BJ (cell line): ENCODE measurements around the gene GYS2. TPM values are rescaled to one million over a fixed set of nuclear protein-coding genes. Genes with fewer than 3 reads are reported as not detected.

Experiments used
- CTCF ChIA-PET: fragments of 350-600 bp; formaldehyde crosslinking; extraction: SDS; loops from one replicate; lab custom pipeline; 2021; ENCODE audit warnings: antibody characterized with exemption, inconsistent platforms; lab: Yijun Ruan, JAX
- POLR2A ChIA-PET: fragments of 300-600 bp; sonication (Branson Sonifier 250); formaldehyde crosslinking; extraction: SDS; loops from one replicate; lab custom pipeline; 2021; ENCODE audit warnings: antibody characterized with exemption; lab: Charles Lee
- DNase-seq: peaks from one replicate; pipeline ENCODE4 v3.0.0-alpha.2; 2011; ENCODE audit warnings: low read depth
- H3K27me3 ChIP-seq: 2 replicates; pipeline ENCODE4 v1.6.0; 2011; ENCODE audit warnings: low read length; ENCODE audit not compliant: control insufficient read depth, insufficient read depth
- H3K36me3 ChIP-seq: 2 replicates; pipeline ENCODE4 v1.5.1; 2011; ENCODE audit warnings: low read length; ENCODE audit not compliant: control insufficient read depth, insufficient read depth
- H3K4me3 ChIP-seq: 2 replicates; pipeline ENCODE4 v1.5.1; 2011; ENCODE audit warnings: low read depth, mild to moderate bottlenecking, control low read depth, low read length
- CTCF ChIP-seq: IDR thresholded peaks from 2 replicates; pipeline ENCODE4 v1.5.1; 2011; ENCODE audit warnings: low read depth, mild to moderate bottlenecking, control low read depth, inconsistent platforms, low read length, moderate library complexity; ENCODE audit not compliant: insufficient read depth
- polyA plus RNA-seq: library from polyadenylated mRNA; depleted of rRNA; stranded (reverse); fragments of >200 nt; gene quantifications from 2 replicates; pipeline ENCODE4 v1.2.3, GENCODE V29; 2011

The GYS2 gene
- polyA plus RNA-seq, 1 experiment = not detected

DNA sequence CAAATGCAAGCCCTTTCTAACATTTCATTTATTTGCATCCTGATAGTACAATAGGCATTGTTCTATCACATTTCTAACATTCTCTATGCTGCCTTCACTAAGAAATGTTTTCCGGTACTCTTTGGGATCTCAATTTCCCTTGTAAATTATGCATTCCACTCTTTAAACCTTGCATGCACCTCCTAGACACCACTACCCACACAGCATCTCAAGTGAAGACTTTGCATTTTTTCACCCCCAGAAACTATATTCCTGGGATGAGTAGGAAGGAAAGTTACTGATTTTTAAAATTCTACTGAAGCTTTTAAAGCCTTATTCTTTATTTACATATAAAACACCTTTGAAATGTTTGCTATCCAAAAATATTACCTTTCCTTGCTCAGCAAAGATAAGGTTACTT, 27.1 kb downstream of the GYS2 start:
- CTCF ChIA-PET = interaction anchor here (0.6 to 1.2 kb wide), 2 partner anchors 103 to 120 kb away, joined by 3 to 4 read pairs; no protein-coding TSS in a partner anchor
- POLR2A ChIA-PET = no interaction called here
- TF ChIP-seq CTCF = no peak
- Histone ChIP-seq H3K27me3 (no peaks in the 10 kb centered on the region), H3K36me3 (no peaks in the 10 kb centered on the region), H3K4me3 (no peak overlapping the region)
- DNase-seq = no peak

- Histone ChIP-seq H3K27me3 (no peaks in the 10 kb centered on the region), H3K4me3 (no peak overlapping the region), H3K36me3 (no peaks in the 10 kb centered on the region)
- TF ChIP-seq CTCF = no peak
- ChIA-PET CTCF (no interaction called here), POLR2A (no interaction called here)
- no peak for DNase-seq
These were observed 28.2 kb downstream of the GYS2 start for GRCh38 chr12:21576431-21576830.

DNA sequence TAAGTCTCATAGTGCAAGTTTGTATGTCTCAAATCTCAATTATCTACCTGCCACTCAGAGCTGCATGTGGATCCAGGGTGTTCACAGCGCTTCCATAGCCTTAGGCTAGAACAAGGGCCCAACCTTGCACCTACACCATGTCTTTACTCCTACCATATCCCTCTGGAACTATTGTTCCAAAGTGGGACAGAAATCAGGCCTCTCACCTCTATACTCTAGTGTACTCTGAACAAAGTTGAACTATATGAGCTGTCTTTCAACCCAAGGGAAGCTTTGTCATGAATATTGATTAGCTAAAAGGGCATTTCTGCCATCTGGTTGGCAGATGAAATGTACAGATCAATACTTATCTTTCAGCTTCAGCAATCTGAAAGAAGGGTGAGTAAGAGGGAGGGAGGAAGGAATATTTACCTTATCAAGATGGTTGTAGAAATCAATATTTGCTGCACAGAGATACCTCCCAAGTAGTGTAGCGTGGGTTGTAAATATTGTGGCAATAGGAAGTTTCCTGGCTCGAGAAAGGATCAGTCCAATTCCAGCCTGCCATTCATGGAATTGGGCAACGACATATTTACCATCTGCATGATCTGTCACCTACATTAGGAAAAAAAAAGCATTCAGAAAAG, 30.8 kb downstream of the GYS2 start:
- Histone ChIP-seq H3K4me3 (no peak overlapping the region), H3K27me3 (no peaks in the 10 kb centered on the region), H3K36me3 (no peaks in the 10 kb centered on the region)
- no peak for DNase-seq
- CTCF ChIA-PET = interaction anchor here (0.6 kb wide), 1 partner anchor 416 kb away, joined by 3 read pairs; no protein-coding TSS in a partner anchor
- POLR2A ChIA-PET = no interaction called here
- TF ChIP-seq CTCF = no peak

DNA sequence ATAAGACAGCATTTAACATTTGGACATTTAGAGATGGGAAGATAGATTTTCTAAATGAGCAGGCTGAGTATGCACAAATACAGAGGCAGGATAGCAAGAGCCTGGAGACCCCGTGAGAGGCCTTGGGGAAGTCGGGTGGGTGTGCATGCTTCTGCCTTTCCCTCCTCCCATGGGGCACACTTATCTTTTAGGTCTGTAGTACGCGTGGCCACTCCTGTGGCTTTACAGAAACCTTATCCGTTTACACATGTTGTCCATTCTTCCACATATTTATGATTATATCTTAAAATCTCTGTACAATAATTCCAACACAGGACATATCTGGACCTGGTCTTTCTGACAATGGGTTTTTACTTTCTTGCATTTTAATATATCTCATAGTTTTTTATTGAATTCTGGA, 33.6 kb downstream of the GYS2 start:
- POLR2A ChIA-PET = no interaction called here
- CTCF ChIA-PET = no interaction called here
- Histone ChIP-seq H3K4me3 (no peak overlapping the region), H3K36me3 (no peaks in the 10 kb centered on the region), H3K27me3 (no peaks in the 10 kb centered on the region)
- TF ChIP-seq CTCF = no peak
- no peak for DNase-seq

- H3K27me3 ChIP-seq = no peaks in the 10 kb centered on the region
- H3K36me3 ChIP-seq = no peaks in the 10 kb centered on the region
- TF ChIP-seq CTCF = no peak
- no peak for DNase-seq
- no peak overlapping the region for H3K4me3 ChIP-seq
- CTCF ChIA-PET = interaction anchor here (0.8 kb wide), 1 partner anchor 28 kb away, joined by 3 read pairs; no protein-coding TSS in a partner anchor
- POLR2A ChIA-PET = no interaction called here
These were observed 36.5 kb downstream of the GYS2 start for GRCh38 chr12:21568115-21568514.
